Lower lobe of right lung (tissue), 2 donors: ENCODE data around the gene THSD4. TPM values are rescaled to one million over a fixed set of nuclear protein-coding genes. Genes with fewer than 3 reads are reported as not detected.

Experiments used
- ATAC-seq, 2 donors: fragments of 200-7000 bp; cut with Tn5 transposase; one replicate each; pipeline ENCODE4 v1.9.1; 2020 to 2022; ENCODE audit warnings: mild to moderate bottlenecking in 2 of 2, moderate library complexity in 2 of 2
- DNase-seq: peaks from one replicate; pipeline ENCODE4 v3.0.0-alpha.2; 2020
- H3K27ac ChIP-seq: fragments of 200-600 bp; one replicate; pipeline ENCODE4 v1.8.0; 2022
- H3K27me3 ChIP-seq: fragments of 200-600 bp; one replicate; pipeline ENCODE4 v1.8.0; 2022; ENCODE audit warnings: low read depth
- H3K36me3 ChIP-seq: fragments of 200-600 bp; one replicate; pipeline ENCODE4 v1.8.0; 2022; ENCODE audit warnings: mild to moderate bottlenecking
- H3K4me1 ChIP-seq: fragments of 200-600 bp; one replicate; pipeline ENCODE4 v1.8.0; 2022
- H3K4me3 ChIP-seq: fragments of 200-600 bp; one replicate; pipeline ENCODE4 v1.8.0; 2022; ENCODE audit warnings: mild to moderate bottlenecking
- H3K9me3 ChIP-seq: fragments of 200-600 bp; one replicate; pipeline ENCODE4 v1.8.0; 2022
- intact Hi-C: fragments of 100-400 bp; cut with DNase I; formaldehyde crosslinking; loops from one replicate; pipeline ENCODE4 v1.11.0; 2022
- total RNA-seq: library from RNA; stranded (reverse); fragmentation: NEBNext Ultra II Directional; extraction: Animal tissue kit (Norgen Biotek cat#: 25700); gene quantifications from one replicate; pipeline ENCODE4 v1.2.1, GENCODE V29; 2021
- TF ChIP-seq, protein P1 (sequence below): fragments of 200-600 bp; IDR thresholded peaks from one replicate; pipeline ENCODE4 v1.8.0; 2022; ENCODE audit warnings: antibody characterized with exemption, mild to moderate bottlenecking
- donor health status: DM: no; HTN: yes; CAD: no; lungs with severe emphysema.

The THSD4 gene
- total RNA-seq, 1 donor from 2014 or later = 18.2 TPM

DNA sequence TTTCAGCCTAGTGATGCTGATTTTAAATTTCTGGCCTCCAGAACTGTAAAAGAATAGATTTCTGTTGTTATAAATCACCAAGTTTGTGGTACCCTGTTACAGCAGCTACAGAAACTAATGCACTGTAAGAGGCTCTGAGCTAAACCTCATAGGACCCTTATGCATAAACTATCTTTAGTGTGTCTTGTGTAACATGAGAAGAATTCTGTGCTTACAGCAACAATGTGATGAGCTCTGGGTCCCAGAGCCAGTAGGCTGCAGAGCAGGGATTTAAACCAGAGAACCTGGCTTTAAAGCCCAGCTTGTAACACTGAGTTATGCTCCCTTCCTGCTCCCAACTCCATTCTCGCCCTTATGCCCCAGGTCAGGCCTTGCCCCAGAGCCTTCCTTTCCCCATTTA lies 113.1 kb downstream of the THSD4 start:
- intact Hi-C loops = no loop called here
- Histone ChIP-seq H3K9me3 (no peaks in the 10 kb centered on the region), H3K4me1 (no peaks in the 10 kb centered on the region), H3K27me3 (no peaks in the 10 kb centered on the region), H3K36me3 (no peaks in the 10 kb centered on the region), H3K4me3 (no peak overlapping the region), H3K27ac (no peak overlapping the region)
- ATAC-seq = no peak
- no peak for DNase-seq
- TF ChIP-seq, protein P1, sequence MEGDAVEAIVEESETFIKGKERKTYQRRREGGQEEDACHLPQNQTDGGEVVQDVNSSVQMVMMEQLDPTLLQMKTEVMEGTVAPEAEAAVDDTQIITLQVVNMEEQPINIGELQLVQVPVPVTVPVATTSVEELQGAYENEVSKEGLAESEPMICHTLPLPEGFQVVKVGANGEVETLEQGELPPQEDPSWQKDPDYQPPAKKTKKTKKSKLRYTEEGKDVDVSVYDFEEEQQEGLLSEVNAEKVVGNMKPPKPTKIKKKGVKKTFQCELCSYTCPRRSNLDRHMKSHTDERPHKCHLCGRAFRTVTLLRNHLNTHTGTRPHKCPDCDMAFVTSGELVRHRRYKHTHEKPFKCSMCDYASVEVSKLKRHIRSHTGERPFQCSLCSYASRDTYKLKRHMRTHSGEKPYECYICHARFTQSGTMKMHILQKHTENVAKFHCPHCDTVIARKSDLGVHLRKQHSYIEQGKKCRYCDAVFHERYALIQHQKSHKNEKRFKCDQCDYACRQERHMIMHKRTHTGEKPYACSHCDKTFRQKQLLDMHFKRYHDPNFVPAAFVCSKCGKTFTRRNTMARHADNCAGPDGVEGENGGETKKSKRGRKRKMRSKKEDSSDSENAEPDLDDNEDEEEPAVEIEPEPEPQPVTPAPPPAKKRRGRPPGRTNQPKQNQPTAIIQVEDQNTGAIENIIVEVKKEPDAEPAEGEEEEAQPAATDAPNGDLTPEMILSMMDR = no peak

DNA sequence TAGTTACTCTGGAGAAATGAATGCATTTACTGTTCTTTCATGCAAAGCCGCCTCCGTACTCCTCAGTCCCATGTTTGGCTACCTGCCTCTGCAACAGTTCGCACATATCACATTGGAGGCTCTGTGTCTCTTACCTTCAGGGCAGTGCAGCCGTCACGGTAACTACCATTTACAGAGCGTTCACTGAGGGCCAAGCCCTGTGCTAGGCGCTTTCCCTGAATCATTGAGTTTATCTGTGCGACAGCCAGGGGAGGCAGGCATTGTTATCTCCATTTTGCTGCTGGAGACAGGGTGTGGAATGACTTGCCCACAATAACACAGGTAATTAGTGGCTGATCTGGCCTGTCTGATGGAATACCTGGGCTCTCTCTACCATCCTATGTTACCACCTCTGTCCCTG lies 115.0 kb downstream of the THSD4 start:
- Histone ChIP-seq H3K9me3 (no peaks in the 10 kb centered on the region), H3K36me3 (no peaks in the 10 kb centered on the region), H3K4me1 (no peaks in the 10 kb centered on the region), H3K27me3 (no peaks in the 10 kb centered on the region), H3K27ac (no peak overlapping the region), H3K4me3 (no peak overlapping the region)
- intact Hi-C loops = no loop called here
- ATAC-seq (no peak), DNase-seq (no peak)
- TF ChIP-seq, protein P1 = no peak

DNA sequence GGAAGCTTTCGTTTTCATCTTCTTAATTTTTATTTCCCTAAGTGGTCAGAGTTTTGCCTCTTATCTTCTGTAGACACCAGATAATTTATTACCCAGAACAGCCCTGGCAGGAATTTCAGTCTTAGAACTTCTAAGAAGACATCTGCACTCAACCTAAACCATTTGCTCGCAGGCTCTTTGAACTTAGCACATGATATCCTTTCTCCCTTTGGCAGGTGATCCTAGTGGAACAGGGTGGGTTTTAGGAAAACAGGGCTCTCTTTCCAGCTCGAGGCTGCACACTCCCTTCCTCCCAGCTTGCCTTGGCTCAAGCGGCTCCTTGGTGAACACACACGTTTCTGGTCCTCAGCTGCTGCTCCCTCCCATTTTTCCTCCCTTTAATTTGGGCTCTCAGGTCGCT lies 116.5 kb downstream of the THSD4 start:
- intact Hi-C loops = no loop called here
- Histone ChIP-seq H3K36me3 (no peaks in the 10 kb centered on the region), H3K27ac (no peak overlapping the region), H3K4me1 (no peaks in the 10 kb centered on the region), H3K9me3 (no peaks in the 10 kb centered on the region), H3K27me3 (no peaks in the 10 kb centered on the region), H3K4me3 (no peak overlapping the region)
- no peak for ATAC-seq
- DNase-seq = no peak
- TF ChIP-seq, protein P1 = no peak

DNA sequence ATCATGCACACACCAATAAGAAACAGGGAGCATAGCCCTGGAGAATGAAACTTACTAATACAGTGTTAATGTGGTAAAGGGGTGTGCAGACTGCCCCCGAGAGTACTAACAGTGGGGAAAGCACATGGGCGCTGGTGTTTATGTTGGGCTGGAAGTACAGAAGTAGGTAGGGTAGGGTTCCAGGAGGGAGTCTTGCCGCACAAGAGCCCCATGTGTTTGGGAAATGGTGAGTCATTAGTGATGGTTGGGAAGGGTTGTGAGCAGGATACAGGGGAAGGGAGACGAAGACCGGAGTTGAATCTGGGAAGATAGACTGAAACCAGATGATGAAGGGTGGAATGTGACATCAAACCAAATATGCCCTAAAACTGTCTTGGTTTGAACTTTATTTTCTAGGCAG lies 117.1 kb downstream of the THSD4 start:
- TF ChIP-seq, protein P1 = no peak
- Histone ChIP-seq H3K27ac (no peak overlapping the region), H3K36me3 (no peaks in the 10 kb centered on the region), H3K27me3 (no peaks in the 10 kb centered on the region), H3K4me1 (no peaks in the 10 kb centered on the region), H3K9me3 (no peaks in the 10 kb centered on the region), H3K4me3 (no peak overlapping the region)
- no peak for ATAC-seq
- intact Hi-C loops = no loop called here
- DNase-seq = no peak

DNA sequence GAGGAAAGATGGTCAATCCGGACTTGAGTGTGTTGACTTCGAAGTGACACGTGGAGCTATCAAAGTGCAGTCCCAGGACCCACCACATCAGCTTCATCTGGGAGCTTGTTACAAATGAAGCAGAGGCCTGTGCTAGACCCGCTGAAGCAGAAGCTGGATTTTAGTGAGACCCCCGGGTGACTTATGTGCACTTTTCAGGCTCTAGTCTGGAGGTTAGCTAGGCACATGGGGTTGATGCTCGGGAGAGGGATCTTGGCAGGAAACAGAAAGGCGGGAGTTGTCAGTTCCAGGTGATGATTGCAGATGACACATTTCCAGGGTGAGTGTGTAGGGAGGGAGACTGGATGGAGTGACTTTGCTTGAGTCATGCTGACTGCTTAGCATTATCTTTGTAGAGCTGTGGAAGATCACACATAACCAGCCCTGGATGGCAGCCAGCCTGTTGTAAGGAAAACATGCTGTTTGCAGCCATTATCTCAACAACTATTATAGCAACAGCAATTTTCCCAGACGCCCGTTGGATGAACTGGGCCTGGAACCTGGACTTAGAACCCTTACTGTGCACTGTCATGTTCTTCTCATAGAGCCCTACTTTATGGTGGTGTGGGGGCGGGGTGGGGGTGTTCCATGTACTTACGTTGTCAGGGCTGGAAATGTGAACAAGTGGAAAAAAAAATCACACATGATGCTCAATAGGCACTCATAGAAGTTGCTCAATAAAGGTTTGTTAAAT lies 122.4 kb downstream of the THSD4 start:
- Histone ChIP-seq H3K4me3 (no peak overlapping the region), H3K9me3 (no peaks in the 10 kb centered on the region), H3K27me3 (no peaks in the 10 kb centered on the region), H3K36me3 (no peaks in the 10 kb centered on the region), H3K27ac (no peak overlapping the region), H3K4me1 (no peaks in the 10 kb centered on the region)
- DNase-seq = no peak
- intact Hi-C loops = no loop called here
- TF ChIP-seq, protein P1 = no peak
- no peak for ATAC-seq
